HepG2 (cell line): Measurements from ENCODE around the gene HOTAIR. TPM values are rescaled to one million over a fixed set of nuclear protein-coding genes. Genes with fewer than 3 reads are reported as not detected.
A peak's percentile ranks its signal among the peaks of the same experiment; 100 is the strongest.

Experiments used
- AHR ChIP-seq: IDR thresholded peaks from 2 replicates; pipeline ENCODE4 v1.6.1; 2018; ENCODE audit warnings: missing genetic modification reagents, missing compliant biosample characterization
- CHCHD3 ChIP-seq: sonication (generic); formaldehyde crosslinking; IDR thresholded peaks from 2 replicates; pipeline ENCODE4 v1.8.0; 2022; ENCODE audit warnings: mild to moderate bottlenecking, missing genetic modification reagents, moderate library complexity
- DMAP1 ChIP-seq: IDR thresholded peaks from 2 replicates; pipeline ENCODE4 v1.6.1; 2016
- RELA ChIP-seq: sonication (generic); formaldehyde crosslinking; IDR thresholded peaks from 2 replicates; pipeline ENCODE4 v1.4.0; 2020; ENCODE audit warnings: missing genetic modification reagents
- SALL1 ChIP-seq: sonication (generic); formaldehyde crosslinking; IDR thresholded peaks from 2 replicates; pipeline ENCODE4 v1.8.0; 2022; ENCODE audit warnings: mild to moderate bottlenecking, missing genetic modification reagents
- SSRP1 ChIP-seq: IDR thresholded peaks from 2 replicates; pipeline ENCODE4 v1.6.1; 2016; ENCODE audit warnings: control low read depth
- ZFP82 ChIP-seq: sonication (generic); formaldehyde crosslinking; IDR thresholded peaks from 2 replicates; pipeline ENCODE4 v1.5.1; 2020; ENCODE audit warnings: mild to moderate bottlenecking, missing genetic modification reagents, borderline replicate concordance
- ZNF563 ChIP-seq: sonication (generic); formaldehyde crosslinking; IDR thresholded peaks from 2 replicates; pipeline ENCODE4 v1.8.0; 2022; ENCODE audit warnings: mild to moderate bottlenecking, moderate library complexity, missing genetic modification reagents
- ZNF652 ChIP-seq: IDR thresholded peaks from 2 replicates; pipeline ENCODE4 v1.6.1; 2016; ENCODE audit warnings: low read depth, borderline replicate concordance
- polyA plus RNA-seq, 8 experiments: library from polyadenylated mRNA; depleted of rRNA in 3 of 8; stranded (reverse) in 7 of 8; unstranded in 1 of 8; fragments of >200 nt; fragmentation: Illumina TruSeq in 4 of 8; extraction: Trizol in 4 of 8; gene quantifications; 2 replicates each; pipeline versions ENCODE4 v1.2.1 to v1.2.3, GENCODE V29; 2011 to 2016; ENCODE audit warnings: low read depth in 4 of 8, missing spikeins in 1 of 8, mixed read lengths in 1 of 8; ENCODE audit not compliant: insufficient read depth in 1 of 8
- total RNA-seq, 5 experiments: library from RNA; depleted of rRNA; stranded (reverse); fragments of >200 nt; fragmentation: Illumina TruSeq; extraction: Trizol; gene quantifications; 2 replicates each; pipeline ENCODE4 v1.2.3, GENCODE V29; 2016; ENCODE audit warnings: low read depth in 1 of 5
- TF ChIP-seq, protein P1 (sequence below), 2 experiments: IDR thresholded peaks; 2 replicates each; pipeline ENCODE4 v1.6.1; 2011 to 2012; ENCODE audit warnings: low read length in 2 of 2, borderline replicate concordance in 1 of 2, low read depth in 1 of 2, mild to moderate bottlenecking in 1 of 2, moderate library complexity in 1 of 2
- TF ChIP-seq, protein P2 (sequence below): sonication (generic); formaldehyde crosslinking; IDR thresholded peaks from 2 replicates; pipeline ENCODE4 v1.4.0; 2020; ENCODE audit warnings: missing genetic modification reagents
- TF ChIP-seq, protein P3 (sequence below): sonication (generic); formaldehyde crosslinking; IDR thresholded peaks from 2 replicates; pipeline ENCODE4 v1.5.0; 2020; ENCODE audit warnings: missing genetic modification reagents, mild to moderate bottlenecking, borderline replicate concordance
- TF ChIP-seq, protein P4 (sequence below): sonication (generic); formaldehyde crosslinking; IDR thresholded peaks from 2 replicates; pipeline ENCODE4 v1.5.0; 2020; ENCODE audit warnings: mild to moderate bottlenecking, missing genetic modification reagents
- TF ChIP-seq, protein P5 (sequence below): sonication (generic); formaldehyde crosslinking; IDR thresholded peaks from 2 replicates; pipeline ENCODE4 v1.9.0; 2021; ENCODE audit warnings: missing genetic modification reagents, borderline replicate concordance

Gene HOTAIR
- total and polyA plus RNA-seq, 2 of the 13 experiments (the other 11 are each of a cell fraction or from before 2014, with no cell fraction given), result not detected

DNA sequence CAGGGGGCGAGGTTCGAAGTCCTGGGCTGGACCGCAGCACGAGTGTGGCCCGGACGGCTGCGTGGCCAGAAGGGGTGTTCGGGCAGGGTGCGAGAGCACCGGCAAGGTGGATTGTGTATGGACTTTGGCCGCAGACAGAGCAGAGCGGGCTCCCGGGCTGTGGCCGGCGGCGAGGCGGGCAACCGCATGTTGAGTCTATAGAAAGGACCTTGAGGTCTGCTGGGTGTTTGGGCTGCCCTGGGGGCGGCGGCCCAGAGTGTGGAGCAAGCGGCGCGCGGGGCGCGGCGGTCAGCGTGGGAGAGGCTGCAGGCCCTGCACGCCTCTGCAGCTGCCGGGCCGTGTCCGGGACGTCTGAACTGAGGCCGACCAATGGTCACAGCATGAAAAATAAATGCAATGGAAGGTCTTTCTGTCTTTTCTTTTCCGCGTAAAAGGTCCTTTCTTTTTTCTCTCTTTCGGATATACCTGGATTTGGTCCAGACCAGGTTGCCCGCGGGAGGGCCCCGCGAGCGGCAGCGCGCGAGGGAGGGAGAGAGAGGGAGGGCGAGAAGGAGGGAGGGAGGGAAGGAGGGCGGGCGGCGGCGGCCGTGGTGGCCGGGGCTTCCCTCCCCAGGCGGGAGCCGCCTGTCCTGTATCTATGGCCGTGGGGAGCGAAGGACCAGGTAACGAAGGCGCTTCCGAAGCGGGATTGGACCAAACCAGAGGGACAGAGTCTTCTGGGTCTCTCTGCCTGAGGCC lies 19.7 kb upstream of the HOTAIR start (continued):
- no peak for TF ChIP-seq ZFP82 (CRISPR knock-in tag)
- TF ChIP-seq AHR (CRISPR knock-in tag), result no peak
- no peak for TF ChIP-seq CHCHD3 (CRISPR knock-in tag)
- TF ChIP-seq, protein P1, sequence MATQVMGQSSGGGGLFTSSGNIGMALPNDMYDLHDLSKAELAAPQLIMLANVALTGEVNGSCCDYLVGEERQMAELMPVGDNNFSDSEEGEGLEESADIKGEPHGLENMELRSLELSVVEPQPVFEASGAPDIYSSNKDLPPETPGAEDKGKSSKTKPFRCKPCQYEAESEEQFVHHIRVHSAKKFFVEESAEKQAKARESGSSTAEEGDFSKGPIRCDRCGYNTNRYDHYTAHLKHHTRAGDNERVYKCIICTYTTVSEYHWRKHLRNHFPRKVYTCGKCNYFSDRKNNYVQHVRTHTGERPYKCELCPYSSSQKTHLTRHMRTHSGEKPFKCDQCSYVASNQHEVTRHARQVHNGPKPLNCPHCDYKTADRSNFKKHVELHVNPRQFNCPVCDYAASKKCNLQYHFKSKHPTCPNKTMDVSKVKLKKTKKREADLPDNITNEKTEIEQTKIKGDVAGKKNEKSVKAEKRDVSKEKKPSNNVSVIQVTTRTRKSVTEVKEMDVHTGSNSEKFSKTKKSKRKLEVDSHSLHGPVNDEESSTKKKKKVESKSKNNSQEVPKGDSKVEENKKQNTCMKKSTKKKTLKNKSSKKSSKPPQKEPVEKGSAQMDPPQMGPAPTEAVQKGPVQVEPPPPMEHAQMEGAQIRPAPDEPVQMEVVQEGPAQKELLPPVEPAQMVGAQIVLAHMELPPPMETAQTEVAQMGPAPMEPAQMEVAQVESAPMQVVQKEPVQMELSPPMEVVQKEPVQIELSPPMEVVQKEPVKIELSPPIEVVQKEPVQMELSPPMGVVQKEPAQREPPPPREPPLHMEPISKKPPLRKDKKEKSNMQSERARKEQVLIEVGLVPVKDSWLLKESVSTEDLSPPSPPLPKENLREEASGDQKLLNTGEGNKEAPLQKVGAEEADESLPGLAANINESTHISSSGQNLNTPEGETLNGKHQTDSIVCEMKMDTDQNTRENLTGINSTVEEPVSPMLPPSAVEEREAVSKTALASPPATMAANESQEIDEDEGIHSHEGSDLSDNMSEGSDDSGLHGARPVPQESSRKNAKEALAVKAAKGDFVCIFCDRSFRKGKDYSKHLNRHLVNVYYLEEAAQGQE (IDR thresholded peaks at IDR 0.05; ENCODE audit: borderline replicate concordance in 1 of 2, low read depth in 1 of 2, low read length in 2 of 2), result no peak
- TF ChIP-seq RELA (CRISPR knock-in tag), result no peak
- no peak for TF ChIP-seq SSRP1 (CRISPR knock-in tag)
- TF ChIP-seq, protein P2, sequence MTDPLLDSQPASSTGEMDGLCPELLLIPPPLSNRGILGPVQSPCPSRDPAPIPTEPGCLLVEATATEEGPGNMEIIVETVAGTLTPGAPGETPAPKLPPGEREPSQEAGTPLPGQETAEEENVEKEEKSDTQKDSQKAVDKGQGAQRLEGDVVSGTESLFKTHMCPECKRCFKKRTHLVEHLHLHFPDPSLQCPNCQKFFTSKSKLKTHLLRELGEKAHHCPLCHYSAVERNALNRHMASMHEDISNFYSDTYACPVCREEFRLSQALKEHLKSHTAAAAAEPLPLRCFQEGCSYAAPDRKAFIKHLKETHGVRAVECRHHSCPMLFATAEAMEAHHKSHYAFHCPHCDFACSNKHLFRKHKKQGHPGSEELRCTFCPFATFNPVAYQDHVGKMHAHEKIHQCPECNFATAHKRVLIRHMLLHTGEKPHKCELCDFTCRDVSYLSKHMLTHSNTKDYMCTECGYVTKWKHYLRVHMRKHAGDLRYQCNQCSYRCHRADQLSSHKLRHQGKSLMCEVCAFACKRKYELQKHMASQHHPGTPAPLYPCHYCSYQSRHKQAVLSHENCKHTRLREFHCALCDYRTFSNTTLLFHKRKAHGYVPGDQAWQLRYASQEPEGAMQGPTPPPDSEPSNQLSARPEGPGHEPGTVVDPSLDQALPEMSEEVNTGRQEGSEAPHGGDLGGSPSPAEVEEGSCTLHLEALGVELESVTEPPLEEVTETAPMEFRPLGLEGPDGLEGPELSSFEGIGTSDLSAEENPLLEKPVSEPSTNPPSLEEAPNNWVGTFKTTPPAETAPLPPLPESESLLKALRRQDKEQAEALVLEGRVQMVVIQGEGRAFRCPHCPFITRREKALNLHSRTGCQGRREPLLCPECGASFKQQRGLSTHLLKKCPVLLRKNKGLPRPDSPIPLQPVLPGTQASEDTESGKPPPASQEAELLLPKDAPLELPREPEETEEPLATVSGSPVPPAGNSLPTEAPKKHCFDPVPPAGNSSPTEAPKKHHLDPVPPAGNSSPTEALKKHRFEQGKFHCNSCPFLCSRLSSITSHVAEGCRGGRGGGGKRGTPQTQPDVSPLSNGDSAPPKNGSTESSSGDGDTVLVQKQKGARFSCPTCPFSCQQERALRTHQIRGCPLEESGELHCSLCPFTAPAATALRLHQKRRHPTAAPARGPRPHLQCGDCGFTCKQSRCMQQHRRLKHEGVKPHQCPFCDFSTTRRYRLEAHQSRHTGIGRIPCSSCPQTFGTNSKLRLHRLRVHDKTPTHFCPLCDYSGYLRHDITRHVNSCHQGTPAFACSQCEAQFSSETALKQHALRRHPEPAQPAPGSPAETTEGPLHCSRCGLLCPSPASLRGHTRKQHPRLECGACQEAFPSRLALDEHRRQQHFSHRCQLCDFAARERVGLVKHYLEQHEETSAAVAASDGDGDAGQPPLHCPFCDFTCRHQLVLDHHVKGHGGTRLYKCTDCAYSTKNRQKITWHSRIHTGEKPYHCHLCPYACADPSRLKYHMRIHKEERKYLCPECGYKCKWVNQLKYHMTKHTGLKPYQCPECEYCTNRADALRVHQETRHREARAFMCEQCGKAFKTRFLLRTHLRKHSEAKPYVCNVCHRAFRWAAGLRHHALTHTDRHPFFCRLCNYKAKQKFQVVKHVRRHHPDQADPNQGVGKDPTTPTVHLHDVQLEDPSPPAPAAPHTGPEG (CRISPR knock-in tag), result no peak
- TF ChIP-seq ZNF563, result no peak; the same call in 1 of the 2 replicates
- TF ChIP-seq, protein P3, sequence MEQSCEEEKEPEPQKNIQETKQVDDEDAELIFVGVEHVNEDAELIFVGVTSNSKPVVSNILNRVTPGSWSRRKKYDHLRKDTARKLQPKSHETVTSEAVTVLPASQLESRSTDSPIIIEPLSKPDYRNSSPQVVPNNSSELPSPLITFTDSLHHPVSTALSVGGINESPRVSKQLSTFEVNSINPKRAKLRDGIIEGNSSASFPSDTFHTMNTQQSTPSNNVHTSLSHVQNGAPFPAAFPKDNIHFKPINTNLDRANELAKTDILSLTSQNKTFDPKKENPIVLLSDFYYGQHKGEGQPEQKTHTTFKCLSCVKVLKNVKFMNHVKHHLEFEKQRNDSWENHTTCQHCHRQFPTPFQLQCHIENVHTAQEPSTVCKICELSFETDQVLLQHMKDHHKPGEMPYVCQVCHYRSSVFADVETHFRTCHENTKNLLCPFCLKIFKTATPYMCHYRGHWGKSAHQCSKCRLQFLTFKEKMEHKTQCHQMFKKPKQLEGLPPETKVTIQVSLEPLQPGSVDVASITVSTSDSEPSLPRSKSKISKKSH (CRISPR knock-in tag), result peak; percentile 23; the same call in 1 of the 2 replicates
- TF ChIP-seq ZNF652 (CRISPR knock-in tag), result no peak
- peak; percentile 72 for TF ChIP-seq SALL1 (CRISPR knock-in tag)
- peak; percentile 51; the same call in 1 of the 2 replicates for TF ChIP-seq DMAP1
- TF ChIP-seq, protein P4, sequence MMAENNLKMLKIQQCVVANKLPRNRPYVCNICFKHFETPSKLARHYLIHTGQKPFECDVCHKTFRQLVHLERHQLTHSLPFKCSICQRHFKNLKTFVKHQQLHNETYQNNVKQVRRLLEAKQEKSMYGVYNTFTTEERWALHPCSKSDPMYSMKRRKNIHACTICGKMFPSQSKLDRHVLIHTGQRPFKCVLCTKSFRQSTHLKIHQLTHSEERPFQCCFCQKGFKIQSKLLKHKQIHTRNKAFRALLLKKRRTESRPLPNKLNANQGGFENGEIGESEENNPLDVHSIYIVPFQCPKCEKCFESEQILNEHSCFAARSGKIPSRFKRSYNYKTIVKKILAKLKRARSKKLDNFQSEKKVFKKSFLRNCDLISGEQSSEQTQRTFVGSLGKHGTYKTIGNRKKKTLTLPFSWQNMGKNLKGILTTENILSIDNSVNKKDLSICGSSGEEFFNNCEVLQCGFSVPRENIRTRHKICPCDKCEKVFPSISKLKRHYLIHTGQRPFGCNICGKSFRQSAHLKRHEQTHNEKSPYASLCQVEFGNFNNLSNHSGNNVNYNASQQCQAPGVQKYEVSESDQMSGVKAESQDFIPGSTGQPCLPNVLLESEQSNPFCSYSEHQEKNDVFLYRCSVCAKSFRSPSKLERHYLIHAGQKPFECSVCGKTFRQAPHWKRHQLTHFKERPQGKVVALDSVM (CRISPR knock-in tag), result no peak
- TF ChIP-seq, protein P5, sequence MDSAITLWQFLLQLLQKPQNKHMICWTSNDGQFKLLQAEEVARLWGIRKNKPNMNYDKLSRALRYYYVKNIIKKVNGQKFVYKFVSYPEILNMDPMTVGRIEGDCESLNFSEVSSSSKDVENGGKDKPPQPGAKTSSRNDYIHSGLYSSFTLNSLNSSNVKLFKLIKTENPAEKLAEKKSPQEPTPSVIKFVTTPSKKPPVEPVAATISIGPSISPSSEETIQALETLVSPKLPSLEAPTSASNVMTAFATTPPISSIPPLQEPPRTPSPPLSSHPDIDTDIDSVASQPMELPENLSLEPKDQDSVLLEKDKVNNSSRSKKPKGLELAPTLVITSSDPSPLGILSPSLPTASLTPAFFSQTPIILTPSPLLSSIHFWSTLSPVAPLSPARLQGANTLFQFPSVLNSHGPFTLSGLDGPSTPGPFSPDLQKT (CRISPR knock-in tag), result no peak
